ENCODE measurements around the gene NETO2. TPM values are rescaled to one million over a fixed set of nuclear protein-coding genes. Genes with fewer than 3 reads are reported as not detected.
A peak's percentile ranks its signal among the peaks of the same experiment; 100 is the strongest.

The NETO2 gene
- total and polyA plus RNA-seq, 2 of the 13 experiments (the other 11 are each of a cell fraction or from before 2014, with no cell fraction given), result 8.2 to 13.5 TPM

DNA sequence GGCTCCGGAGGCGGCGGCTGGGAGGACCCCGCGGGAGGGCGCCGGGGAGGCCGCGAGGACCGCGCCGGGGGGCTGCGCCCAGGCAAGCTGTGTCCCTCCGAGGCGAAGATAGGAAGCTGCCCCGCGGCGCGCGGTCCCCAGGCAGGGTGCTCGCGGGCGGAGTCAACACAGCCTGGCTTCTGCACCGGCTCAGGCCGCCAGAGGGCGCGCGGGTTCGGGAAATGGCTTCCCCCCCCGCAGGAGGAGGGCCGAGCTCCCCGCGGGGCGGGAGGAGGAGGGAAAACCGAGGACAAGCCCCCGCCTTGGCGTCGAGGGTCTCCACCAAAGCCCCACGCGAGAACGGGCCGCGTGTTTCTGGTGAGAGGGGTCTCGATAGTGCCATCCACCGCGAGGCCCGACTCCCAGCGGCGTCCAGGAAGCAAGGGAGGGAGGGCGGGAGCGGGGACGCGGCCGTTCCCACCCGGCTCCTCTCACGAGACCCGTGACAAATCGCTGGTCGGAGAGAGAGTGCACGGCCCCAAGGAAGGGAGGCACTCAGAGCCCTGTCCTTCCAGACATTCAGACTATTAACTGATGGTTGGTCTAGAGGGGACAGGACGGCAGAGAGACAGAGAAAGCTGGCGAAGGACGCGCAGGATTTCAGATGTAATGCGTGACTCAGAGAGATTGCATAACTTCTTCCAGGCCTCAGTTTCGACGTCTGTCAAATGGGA is 105.8 kb downstream of the NETO2 start (continued):
- 0 out of 2 replicates have a peak, but pooled peaks have one; percentile 46 for TF ChIP-seq THAP9 (CRISPR knock-in tag; IDR thresholded peaks at IDR 0.05; ENCODE audit: borderline replicate concordance)
- peak; percentile 82 for TF ChIP-seq ZNF263 (CRISPR knock-in tag; IDR thresholded peaks at IDR 0.05)
- TF ChIP-seq ZNF746 (CRISPR knock-in tag; IDR thresholded peaks at IDR 0.05), result peak; percentile 99
- TF ChIP-seq ZNF740 (CRISPR knock-in tag; IDR thresholded peaks at IDR 0.05), result peak; percentile 100
- no peak for TF ChIP-seq KLF15 (CRISPR knock-in tag; IDR thresholded peaks at IDR 0.05; ENCODE audit: borderline replicate concordance)
- TF ChIP-seq ZKSCAN5 (CRISPR knock-in tag; IDR thresholded peaks at IDR 0.05), result no peak
- TF ChIP-seq ZNF550 (CRISPR knock-in tag; IDR thresholded peaks at IDR 0.05; ENCODE audit: borderline replicate concordance), result no peak
- peak; percentile 61; the same call in 1 of the 2 replicates for TF ChIP-seq SAP130 (CRISPR knock-in tag; IDR thresholded peaks at IDR 0.05; ENCODE audit: low read depth)
- TF ChIP-seq ZFP36L2 (CRISPR knock-in tag; IDR thresholded peaks at IDR 0.05), result no peak
- no peak for TF ChIP-seq CAMTA2 (CRISPR knock-in tag; IDR thresholded peaks at IDR 0.05; ENCODE audit: borderline replicate concordance)
- TF ChIP-seq, protein P1, sequence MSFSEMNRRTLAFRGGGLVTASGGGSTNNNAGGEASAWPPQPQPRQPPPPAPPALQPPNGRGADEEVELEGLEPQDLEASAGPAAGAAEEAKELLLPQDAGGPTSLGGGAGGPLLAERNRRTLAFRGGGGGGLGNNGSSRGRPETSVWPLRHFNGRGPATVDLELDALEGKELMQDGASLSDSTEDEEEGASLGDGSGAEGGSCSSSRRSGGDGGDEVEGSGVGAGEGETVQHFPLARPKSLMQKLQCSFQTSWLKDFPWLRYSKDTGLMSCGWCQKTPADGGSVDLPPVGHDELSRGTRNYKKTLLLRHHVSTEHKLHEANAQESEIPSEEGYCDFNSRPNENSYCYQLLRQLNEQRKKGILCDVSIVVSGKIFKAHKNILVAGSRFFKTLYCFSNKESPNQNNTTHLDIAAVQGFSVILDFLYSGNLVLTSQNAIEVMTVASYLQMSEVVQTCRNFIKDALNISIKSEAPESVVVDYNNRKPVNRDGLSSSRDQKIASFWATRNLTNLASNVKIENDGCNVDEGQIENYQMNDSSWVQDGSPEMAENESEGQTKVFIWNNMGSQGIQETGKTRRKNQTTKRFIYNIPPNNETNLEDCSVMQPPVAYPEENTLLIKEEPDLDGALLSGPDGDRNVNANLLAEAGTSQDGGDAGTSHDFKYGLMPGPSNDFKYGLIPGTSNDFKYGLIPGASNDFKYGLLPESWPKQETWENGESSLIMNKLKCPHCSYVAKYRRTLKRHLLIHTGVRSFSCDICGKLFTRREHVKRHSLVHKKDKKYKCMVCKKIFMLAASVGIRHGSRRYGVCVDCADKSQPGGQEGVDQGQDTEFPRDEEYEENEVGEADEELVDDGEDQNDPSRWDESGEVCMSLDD (CRISPR knock-in tag; IDR thresholded peaks at IDR 0.05; ENCODE audit: borderline replicate concordance), result no peak
- TF ChIP-seq SRSF4 (IDR thresholded peaks at IDR 0.05; ENCODE audit: low read depth, low read length, poor library complexity, severe bottlenecking), result no peak
- peak; percentile 77; the same call in 1 of the 2 replicates for TF ChIP-seq NFKB2 (CRISPR knock-in tag; IDR thresholded peaks at IDR 0.05; ENCODE audit: borderline replicate concordance)
- TF ChIP-seq, protein P2, sequence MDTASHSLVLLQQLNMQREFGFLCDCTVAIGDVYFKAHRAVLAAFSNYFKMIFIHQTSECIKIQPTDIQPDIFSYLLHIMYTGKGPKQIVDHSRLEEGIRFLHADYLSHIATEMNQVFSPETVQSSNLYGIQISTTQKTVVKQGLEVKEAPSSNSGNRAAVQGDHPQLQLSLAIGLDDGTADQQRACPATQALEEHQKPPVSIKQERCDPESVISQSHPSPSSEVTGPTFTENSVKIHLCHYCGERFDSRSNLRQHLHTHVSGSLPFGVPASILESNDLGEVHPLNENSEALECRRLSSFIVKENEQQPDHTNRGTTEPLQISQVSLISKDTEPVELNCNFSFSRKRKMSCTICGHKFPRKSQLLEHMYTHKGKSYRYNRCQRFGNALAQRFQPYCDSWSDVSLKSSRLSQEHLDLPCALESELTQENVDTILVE (CRISPR knock-in tag; IDR thresholded peaks at IDR 0.05), result 0 out of 2 replicates have a peak, but pooled peaks have one; percentile 57
- TF ChIP-seq ARNTL (CRISPR knock-in tag; IDR thresholded peaks at IDR 0.05), result peak; percentile 79; the same call in 1 of the 2 replicates
- TF ChIP-seq KDM1A (CRISPR knock-in tag; IDR thresholded peaks at IDR 0.05), result peak; percentile 98

All from HepG2 (cell line).